Measurements from ENCODE around the gene SH2D3A. TPM values are rescaled to one million over a fixed set of nuclear protein-coding genes. Genes with fewer than 3 reads are reported as not detected.
A peak's percentile ranks its signal among the peaks of the same experiment; 100 is the strongest.

Gene SH2D3A
- total and polyA plus RNA-seq, 2 experiments from 2014 or later: 20.7 to 38.4 TPM

GRCh38 chr19:6734096-6734696 lies 33.0 kb downstream of the SH2D3A start (continued):
- TF ChIP-seq EZH2phosphoT487 (IDR thresholded peaks at IDR 0.05; ENCODE audit: unreplicated experiment) (no peak), EZH2 (IDR thresholded peaks at IDR 0.05; ENCODE audit: low read depth, unreplicated experiment) (no peak), CTCF (conservative IDR thresholded peaks at IDR 0.05; ENCODE audit: low read depth in 2 of 2) (no peak), NANOG (IDR thresholded peaks at IDR 0.05; ENCODE audit: borderline replicate concordance) (no peak), STAT1 (IDR thresholded peaks at IDR 0.05; ENCODE audit: unreplicated experiment) (no peak), ZNF114 (CRISPR knock-in tag; IDR thresholded peaks at IDR 0.05) (no peak)

- peaks cover 27% of the 10 kb centered on the region for H3K4me1 ChIP-seq (ENCODE audit: insufficient read depth)
- Mint-ChIP-seq H3K9me3 (no peaks in the 10 kb centered on the region; the same call in 2 of the 3 replicates), H3K4me1 (peaks cover 28% of the 10 kb centered on the region), H3K36me3 (ENCODE audit: low read depth) (peaks cover 10% of the 10 kb centered on the region; the same call in 2 of the 3 replicates), H3K27ac (no peak overlapping the region), H3K27me3 (ENCODE audit: insufficient read depth, low read depth, poor library complexity) (peaks cover 12% of the 10 kb centered on the region), H3K4me3 (no peak overlapping the region)
- no peak for ATAC-seq
- H3K4me3 ChIP-seq: no peak overlapping the region
- H3K27me3 ChIP-seq (ENCODE audit: insufficient read depth): no peaks in the 10 kb centered on the region
- peaks cover 12% of the 10 kb centered on the region for H3K79me2 ChIP-seq (replicated peaks; ENCODE audit: insufficient read depth)
- H4K20me1 ChIP-seq (replicated peaks; ENCODE audit: insufficient read depth): 0 out of 2 replicates have a peak, but pooled peaks cover 2% of the 10 kb centered on the region
- no peak overlapping the region for H3K4me2 ChIP-seq
- H3K9me2 ChIP-seq (ENCODE audit: insufficient read depth): no peaks in the 10 kb centered on the region
- no peak overlapping the region for H2AFZ ChIP-seq
- TF ChIP-seq POLR2AphosphoS5 (IDR thresholded peaks at IDR 0.05; ENCODE audit: low read depth) (no peak), STAT1 (IDR thresholded peaks at IDR 0.05; ENCODE audit: unreplicated experiment) (no peak), CREB1 (CRISPR knock-in tag; IDR thresholded peaks at IDR 0.05; ENCODE audit: low read depth) (no peak), CTCF (conservative IDR thresholded peaks at IDR 0.05; ENCODE audit: low read depth in 2 of 2) (peak; percentile 69 to 78), ZNF331 (CRISPR knock-in tag; IDR thresholded peaks at IDR 0.05; ENCODE audit: low read depth) (no peak), JUNB (IDR thresholded peaks at IDR 0.05; ENCODE audit: unreplicated experiment) (no peak), ZNF114 (CRISPR knock-in tag; IDR thresholded peaks at IDR 0.05) (no peak), ETS1 (IDR thresholded peaks at IDR 0.05) (no peak), NANOG (IDR thresholded peaks at IDR 0.05; ENCODE audit: borderline replicate concordance) (no peak)
- 0 out of 2 replicates have a peak, but pooled peaks cover 7% of the 10 kb centered on the region for H3F3A ChIP-seq (replicated peaks; ENCODE audit: low read depth)
- peak; percentile 71 for DNase-seq (ENCODE audit: low spot score)
- H3K27ac ChIP-seq (ENCODE audit: low read depth): no peak overlapping the region
- no peaks in the 10 kb centered on the region for H3K36me3 ChIP-seq (ENCODE audit: insufficient read depth)
These were observed 33.7 kb downstream of the SH2D3A start for GRCh38 chr19:6733338-6734095.

Measured in GM23338 (cell line).